ENCODE data around the gene MED1.

GRCh38 chr17:39365242-39365641, 85.8 kb downstream of the MED1 start:
- TF ChIP-seq POLR2A (IDR thresholded peaks at IDR 0.05) (no peak), CTCF (IDR thresholded peaks at IDR 0.05) (no peak)
